H9 (cell line): ENCODE results near the gene PTGES3L. TPM values are rescaled to one million over a fixed set of nuclear protein-coding genes. Genes with fewer than 3 reads are reported as not detected.
A peak's percentile ranks its signal among the peaks of the same experiment; 100 is the strongest.

Experiments
- DNase-seq: peaks from one replicate; pipeline ENCODE4 v3.0.0-alpha.2; 2017
- H2AFZ ChIP-seq: one replicate; pipeline ENCODE4 v1.6.1; 2013; ENCODE audit warnings: mild to moderate bottlenecking, low read length, control low read depth, moderate library complexity
- H2AK5ac ChIP-seq: 2 replicates; pipeline ENCODE4 v1.6.1; 2013; ENCODE audit warnings: low read length, control low read depth, mixed read lengths; ENCODE audit not compliant: insufficient read length
- H2BK120ac ChIP-seq: one replicate; pipeline ENCODE4 v1.6.1; 2013; ENCODE audit warnings: low read depth, mild to moderate bottlenecking, low read length, control low read depth, inconsistent platforms; ENCODE audit not compliant: poor library complexity, severe bottlenecking
- H2BK12ac ChIP-seq: 2 replicates; pipeline ENCODE4 v1.6.1; 2013; ENCODE audit warnings: low read length, control low read depth, mixed read lengths, low read depth; ENCODE audit not compliant: insufficient read length
- H2BK15ac ChIP-seq: 2 replicates; pipeline ENCODE4 v1.6.1; 2013; ENCODE audit warnings: low read depth, low read length, control low read depth
- H2BK20ac ChIP-seq: one replicate; pipeline ENCODE4 v1.6.1; 2013; ENCODE audit warnings: low read depth, mild to moderate bottlenecking, low read length, control low read depth, inconsistent platforms; ENCODE audit not compliant: poor library complexity, severe bottlenecking
- H2BK5ac ChIP-seq: 2 replicates; pipeline ENCODE4 v1.6.1; 2013; ENCODE audit warnings: low read length, control low read depth, mixed read lengths; ENCODE audit not compliant: insufficient read length
- H3K14ac ChIP-seq: 2 replicates; pipeline ENCODE4 v1.6.1; 2013; ENCODE audit warnings: low read length, control low read depth; ENCODE audit not compliant: insufficient read depth
- H3K18ac ChIP-seq: 2 replicates; pipeline ENCODE4 v1.6.1; 2013; ENCODE audit warnings: low read depth, mild to moderate bottlenecking, mixed read lengths, low read length, control low read depth; ENCODE audit not compliant: insufficient read length
- H3K23ac ChIP-seq: 2 replicates; pipeline ENCODE4 v1.6.1; 2013; ENCODE audit warnings: low read length, control low read depth, mixed read lengths, low read depth; ENCODE audit not compliant: insufficient read length
- H3K23me2 ChIP-seq: 2 replicates; pipeline ENCODE4 v1.6.1; 2013; ENCODE audit warnings: low read depth, mild to moderate bottlenecking, mixed read lengths, low read length, control low read depth; ENCODE audit not compliant: insufficient read length, poor library complexity, severe bottlenecking
- H3K27ac ChIP-seq: 2 replicates; pipeline ENCODE4 v1.5.1; 2013; ENCODE audit warnings: low read length, control low read depth, mixed read lengths, low read depth; ENCODE audit not compliant: insufficient read length
- H3K27me3 ChIP-seq: 2 replicates; pipeline ENCODE4 v1.6.1; 2013; ENCODE audit warnings: low read length, control low read depth, inconsistent platforms; ENCODE audit not compliant: insufficient read depth
- H3K4ac ChIP-seq: 2 replicates; pipeline ENCODE4 v1.6.1; 2013; ENCODE audit warnings: low read depth, mild to moderate bottlenecking, control low read depth, inconsistent platforms, low read length, moderate library complexity
- H3K4me1 ChIP-seq: 2 replicates; pipeline ENCODE4 v1.6.1; 2013; ENCODE audit warnings: low read length, control low read depth, inconsistent platforms; ENCODE audit not compliant: insufficient read depth
- H3K4me2 ChIP-seq: 2 replicates; pipeline ENCODE4 v1.6.1; 2013; ENCODE audit warnings: low read length, control low read depth, mixed read lengths; ENCODE audit not compliant: insufficient read length, insufficient read depth
- H3K56ac ChIP-seq: 2 replicates; pipeline ENCODE4 v1.6.1; 2013; ENCODE audit warnings: low read depth, mild to moderate bottlenecking, mixed read lengths, low read length, control low read depth; ENCODE audit not compliant: insufficient read length
- H3K79me1 ChIP-seq: 2 replicates; pipeline ENCODE4 v1.6.1; 2013; ENCODE audit warnings: low read depth, mild to moderate bottlenecking, moderate library complexity, low read length, control low read depth, inconsistent platforms; ENCODE audit not compliant: insufficient read depth, poor library complexity, severe bottlenecking
- H3K79me2 ChIP-seq: 2 replicates; pipeline ENCODE4 v1.6.1; 2013; ENCODE audit warnings: low read length, control low read depth, inconsistent platforms; ENCODE audit not compliant: insufficient read depth
- H3K9ac ChIP-seq: 2 replicates; pipeline ENCODE4 v1.6.1; 2013; ENCODE audit warnings: low read length, control low read depth, mixed read lengths; ENCODE audit not compliant: insufficient read length; ENCODE audit errors: extremely low read depth
- H3K9me3 ChIP-seq: one replicate; pipeline ENCODE4 v1.6.1; 2013; ENCODE audit warnings: low read depth, low read length, inconsistent platforms; ENCODE audit not compliant: control insufficient read depth
- H3T11ph ChIP-seq: one replicate; pipeline ENCODE4 v1.6.1; 2013; ENCODE audit warnings: mild to moderate bottlenecking, low read length, control low read depth, inconsistent platforms
- H4K20me1 ChIP-seq: one replicate; pipeline ENCODE4 v1.6.1; 2013; ENCODE audit not compliant: control insufficient read depth, insufficient read length, insufficient read depth
- H4K5ac ChIP-seq: 2 replicates; pipeline ENCODE4 v1.6.1; 2013; ENCODE audit warnings: low read depth, mild to moderate bottlenecking, mixed read lengths, low read length, control low read depth; ENCODE audit not compliant: insufficient read length
- H4K8ac ChIP-seq: replicated peaks from 2 replicates; pipeline ENCODE4 v1.6.1; 2013; ENCODE audit warnings: low read length, control low read depth, mixed read lengths, low read depth; ENCODE audit not compliant: insufficient read length
- H4K91ac ChIP-seq: 2 replicates; pipeline ENCODE4 v1.6.1; 2013; ENCODE audit warnings: low read depth, mild to moderate bottlenecking, moderate library complexity, mixed read lengths, low read length, control low read depth; ENCODE audit not compliant: insufficient read length
- H3K27ac Mint-ChIP-seq, 3 experiments: 2 replicates in 2 of 3; 3 replicates in 1 of 3; pipeline ENCODE4 v1.8.0; 2020 to 2021; ENCODE audit warnings: mixed read lengths in 3 of 3, mild to moderate bottlenecking in 1 of 3, moderate library complexity in 1 of 3
- H3K27me3 Mint-ChIP-seq: 2 replicates; pipeline ENCODE4 v1.8.0; 2021; ENCODE audit warnings: low read depth, mild to moderate bottlenecking, moderate library complexity, mixed read lengths
- H3K36me3 Mint-ChIP-seq, 3 experiments: 2 replicates in 2 of 3; 3 replicates in 1 of 3; pipeline ENCODE4 v1.8.0; 2020 to 2021; ENCODE audit warnings: low read depth in 3 of 3, mixed read lengths in 3 of 3; ENCODE audit not compliant: insufficient read depth in 1 of 3
- H3K4me1 Mint-ChIP-seq, 2 experiments: 2 replicates each; pipeline ENCODE4 v1.8.0; 2020; ENCODE audit warnings: mixed read lengths in 2 of 2
- H3K4me3 Mint-ChIP-seq, 2 experiments: 2 replicates in 1 of 2; 3 replicates in 1 of 2; pipeline ENCODE4 v1.8.0; 2020 to 2021; ENCODE audit warnings: mild to moderate bottlenecking in 2 of 2, mixed read lengths in 2 of 2, moderate library complexity in 1 of 2
- H3K9me3 Mint-ChIP-seq, 2 experiments: 2 replicates in 1 of 2; 3 replicates in 1 of 2; pipeline ENCODE4 v1.8.0; 2020; ENCODE audit warnings: mild to moderate bottlenecking in 2 of 2, mixed read lengths in 2 of 2, moderate library complexity in 1 of 2
- WGBS: extraction: QIAGEN DNeasy Blood & Tissue Kit; methylation state at CpG from one replicate; pipeline ENCODE4 v1.1.7; 2013; ENCODE audit warnings: missing lambda C conversion rate, low lambda C conversion rate, mixed read lengths; ENCODE audit not compliant: insufficient read length; ENCODE audit errors: extremely low coverage; 5-methylcytosine and 5-hydroxymethylcytosine counted together
- total RNA-seq: library from RNA; stranded (reverse); gene quantifications from 2 replicates; pipeline ENCODE4 v1.2.1, GENCODE V29; 2021
- TF ChIP-seq, protein P1 (sequence below): fragments of 200-600 bp; sonication (generic); conservative IDR thresholded peaks from 3 replicates; pipeline ENCODE4 v1.8.0; 2021; ENCODE audit warnings: antibody characterized with exemption, mild to moderate bottlenecking

PTGES3L gene
- total RNA-seq, 1 experiment from 2014 or later, result 4.2 TPM

DNA sequence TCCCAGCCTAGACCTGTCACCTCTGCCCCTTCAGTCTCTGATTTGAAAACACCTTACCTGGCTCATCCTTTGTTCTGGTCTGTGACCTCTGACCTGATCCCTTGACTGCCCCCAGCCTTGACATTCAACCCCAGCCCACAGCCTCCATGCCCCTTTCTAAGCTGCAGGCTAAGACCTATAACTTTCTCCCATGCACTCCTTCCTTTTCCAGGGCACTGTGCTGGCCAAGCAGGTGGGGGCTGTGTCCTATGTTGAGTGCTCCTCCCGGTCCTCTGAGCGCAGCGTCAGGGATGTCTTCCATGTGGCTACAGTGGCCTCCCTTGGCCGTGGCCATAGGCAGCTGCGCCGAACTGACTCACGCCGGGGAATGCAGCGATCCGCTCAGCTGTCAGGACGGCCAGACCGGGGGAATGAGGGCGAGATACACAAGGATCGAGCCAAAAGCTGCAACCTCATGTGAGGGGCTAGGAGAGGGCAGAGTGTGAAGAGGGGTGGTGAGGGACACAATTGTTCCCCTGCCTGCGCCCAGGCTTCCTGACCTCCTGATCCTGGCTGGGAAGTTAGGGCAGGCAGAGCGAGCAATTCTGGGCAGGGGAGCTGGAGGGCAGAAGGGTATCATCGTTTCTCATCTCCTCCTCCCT is 48.5 kb upstream of the PTGES3L start:
- no peak overlapping the region for H2BK5ac ChIP-seq
- H3K79me1 ChIP-seq, result no peaks in the 10 kb centered on the region

More for the DNA sequence above, 48.5 kb upstream of the PTGES3L start:
- TF ChIP-seq, protein P1, sequence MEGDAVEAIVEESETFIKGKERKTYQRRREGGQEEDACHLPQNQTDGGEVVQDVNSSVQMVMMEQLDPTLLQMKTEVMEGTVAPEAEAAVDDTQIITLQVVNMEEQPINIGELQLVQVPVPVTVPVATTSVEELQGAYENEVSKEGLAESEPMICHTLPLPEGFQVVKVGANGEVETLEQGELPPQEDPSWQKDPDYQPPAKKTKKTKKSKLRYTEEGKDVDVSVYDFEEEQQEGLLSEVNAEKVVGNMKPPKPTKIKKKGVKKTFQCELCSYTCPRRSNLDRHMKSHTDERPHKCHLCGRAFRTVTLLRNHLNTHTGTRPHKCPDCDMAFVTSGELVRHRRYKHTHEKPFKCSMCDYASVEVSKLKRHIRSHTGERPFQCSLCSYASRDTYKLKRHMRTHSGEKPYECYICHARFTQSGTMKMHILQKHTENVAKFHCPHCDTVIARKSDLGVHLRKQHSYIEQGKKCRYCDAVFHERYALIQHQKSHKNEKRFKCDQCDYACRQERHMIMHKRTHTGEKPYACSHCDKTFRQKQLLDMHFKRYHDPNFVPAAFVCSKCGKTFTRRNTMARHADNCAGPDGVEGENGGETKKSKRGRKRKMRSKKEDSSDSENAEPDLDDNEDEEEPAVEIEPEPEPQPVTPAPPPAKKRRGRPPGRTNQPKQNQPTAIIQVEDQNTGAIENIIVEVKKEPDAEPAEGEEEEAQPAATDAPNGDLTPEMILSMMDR, result no peak
- H2AFZ ChIP-seq, result no peak overlapping the region
- no peak for DNase-seq
- H4K20me1 ChIP-seq, result no peaks in the 10 kb centered on the region
- Mint-ChIP-seq H3K4me1 (peaks cover 48 to 60% of the 10 kb centered on the region in 2 experiments), H3K9me3 (no peaks in the 10 kb centered on the region), H3K27me3 (no peaks in the 10 kb centered on the region), H3K27ac (peak overlapping the region; percentile 76 to 90 (median 85)), H3K4me3 (peak overlapping the region; percentile 50 to 67; a peak in 4 of 5 replicates), H3K36me3 (peaks cover 10 to 30% (median 25%) of the 10 kb centered on the region in 3 experiments; a peak in 6 of 7 replicates)
- H3K27ac ChIP-seq, result no peak overlapping the region
- H2BK20ac ChIP-seq, result no peak overlapping the region
- H3K27me3 ChIP-seq, result no peaks in the 10 kb centered on the region
- no peak overlapping the region for H4K8ac ChIP-seq
- H4K5ac ChIP-seq, result no peak overlapping the region
- H4K91ac ChIP-seq, result no peak overlapping the region
- no peaks in the 10 kb centered on the region for H3K79me2 ChIP-seq
- no peak overlapping the region for H3T11ph ChIP-seq
- no peak overlapping the region for H3K14ac ChIP-seq
- H2BK15ac ChIP-seq, result no peak overlapping the region
- no peak overlapping the region for H2AK5ac ChIP-seq
- H3K23ac ChIP-seq, result no peak overlapping the region
- H3K18ac ChIP-seq, result no peak overlapping the region
- no CpG with 5 or more reads among the region's 17 CpGs for WGBS
- H2BK12ac ChIP-seq, result no peak overlapping the region
- no peak overlapping the region for H3K4ac ChIP-seq
- H3K9ac ChIP-seq, result no peak overlapping the region
- H2BK120ac ChIP-seq, result no peak overlapping the region
- H3K56ac ChIP-seq, result no peak overlapping the region
- H3K23me2 ChIP-seq, result peaks cover 12% of the 10 kb centered on the region
- no peaks in the 10 kb centered on the region for H3K9me3 ChIP-seq
- peaks cover 10% of the 10 kb centered on the region; the same call in 1 of the 2 replicates for H3K4me1 ChIP-seq
- no peak overlapping the region for H3K4me2 ChIP-seq
